ENCODE data around the gene EHBP1. TPM values are rescaled to one million over a fixed set of nuclear protein-coding genes. Genes with fewer than 3 reads are reported as not detected.

The EHBP1 gene
- total RNA-seq, 3 donors from 2014 or later (not counting 1 experiment from before 2014, with no cell fraction given) = 22.4 to 33.4 (median 28.3) TPM

GRCh38 chr2:62831729-62832128 lies 126.2 kb downstream of the EHBP1 start:
- Histone ChIP-seq H3K4me1 (ENCODE audit: control insufficient read depth, insufficient read depth, low read length) (no peaks in the 10 kb centered on the region), H3K9me3 (ENCODE audit: control insufficient read depth, insufficient read depth, low read length) (no peaks in the 10 kb centered on the region), H3K27ac (ENCODE audit: low read length) (no peak overlapping the region), H3K4me3 (ENCODE audit: low read length) (no peak overlapping the region), H3K27me3 (ENCODE audit: control insufficient read depth, insufficient read depth, low read length) (no peaks in the 10 kb centered on the region), H3K36me3 (ENCODE audit: control insufficient read depth, insufficient read depth, low read length) (peaks cover 4% of the 10 kb centered on the region)
- intact Hi-C loops (cut with micrococcal nuclease) = no loop called here
- ATAC-seq (no peak), DNase-seq (no peak)
- TF ChIP-seq CTCF (IDR thresholded peaks at IDR 0.05) = no peak
- H3K4me3 Mint-ChIP-seq = no peak overlapping the region
- no peaks in the 10 kb centered on the region for H3K4me1 Mint-ChIP-seq
- no peaks in the 10 kb centered on the region for H3K27me3 Mint-ChIP-seq (ENCODE audit: low read depth in 2 of 2)
- peaks cover 11% of the 10 kb centered on the region for H3K36me3 Mint-ChIP-seq
- H3K9me3 Mint-ChIP-seq = no peaks in the 10 kb centered on the region
- no peak overlapping the region for H3K27ac Mint-ChIP-seq

- Histone ChIP-seq H3K27ac (ENCODE audit: low read length) (no peak overlapping the region), H3K4me3 (ENCODE audit: low read length) (no peak overlapping the region), H3K36me3 (ENCODE audit: control insufficient read depth, insufficient read depth, low read length) (no peaks in the 10 kb centered on the region), H3K27me3 (ENCODE audit: control insufficient read depth, insufficient read depth, low read length) (no peaks in the 10 kb centered on the region), H3K9me3 (ENCODE audit: control insufficient read depth, insufficient read depth, low read length) (peaks cover 2% of the 10 kb centered on the region), H3K4me1 (ENCODE audit: control insufficient read depth, insufficient read depth, low read length) (no peaks in the 10 kb centered on the region)
- Mint-ChIP-seq H3K9me3 (peaks cover 0 to 2% of the 10 kb centered on the region in 2 donors), H3K27me3 (ENCODE audit: low read depth in 2 of 2) (no peaks in the 10 kb centered on the region), H3K36me3 (peaks cover 14% of the 10 kb centered on the region), H3K4me1 (no peaks in the 10 kb centered on the region), H3K4me3 (no peak overlapping the region), H3K27ac (no peak overlapping the region)
- WGBS (ENCODE audit: insufficient coverage) = 90% methylated on average over 1 of the region's 1 CpG
- no peak for ATAC-seq
- DNase-seq = no peak
- no peak for TF ChIP-seq CTCF (IDR thresholded peaks at IDR 0.05)
- intact Hi-C loops (cut with micrococcal nuclease) = no loop called here
These were observed 139.0 kb downstream of the EHBP1 start for GRCh38 chr2:62844311-62845090.

GRCh38 chr2:62845256-62845655 lies 139.7 kb downstream of the EHBP1 start:
- ATAC-seq = no peak
- H3K4me1 Mint-ChIP-seq = no peaks in the 10 kb centered on the region
- Histone ChIP-seq H3K27me3 (ENCODE audit: control insufficient read depth, insufficient read depth, low read length) (no peaks in the 10 kb centered on the region), H3K9me3 (ENCODE audit: control insufficient read depth, insufficient read depth, low read length) (peaks cover 2% of the 10 kb centered on the region), H3K4me1 (ENCODE audit: control insufficient read depth, insufficient read depth, low read length) (no peaks in the 10 kb centered on the region), H3K36me3 (ENCODE audit: control insufficient read depth, insufficient read depth, low read length) (no peaks in the 10 kb centered on the region), H3K27ac (ENCODE audit: low read length) (no peak overlapping the region), H3K4me3 (ENCODE audit: low read length) (no peak overlapping the region)
- peaks cover 14% of the 10 kb centered on the region for H3K36me3 Mint-ChIP-seq
- no peak overlapping the region for H3K4me3 Mint-ChIP-seq
- intact Hi-C loops (cut with micrococcal nuclease) = no loop called here
- peaks cover 0 to 2% of the 10 kb centered on the region in 2 donors for H3K9me3 Mint-ChIP-seq
- no peak for DNase-seq
- H3K27ac Mint-ChIP-seq = no peak overlapping the region
- H3K27me3 Mint-ChIP-seq (ENCODE audit: low read depth in 2 of 2) = no peaks in the 10 kb centered on the region
- no peak for TF ChIP-seq CTCF (IDR thresholded peaks at IDR 0.05)

- H3K4me1 Mint-ChIP-seq = no peaks in the 10 kb centered on the region
- DNase-seq (no peak), ATAC-seq (no peak)
- H3K9me3 Mint-ChIP-seq = no peaks in the 10 kb centered on the region
- H3K27ac Mint-ChIP-seq = no peak overlapping the region
- TF ChIP-seq CTCF (IDR thresholded peaks at IDR 0.05) = no peak
- no peaks in the 10 kb centered on the region for H3K36me3 Mint-ChIP-seq
- H3K36me3 ChIP-seq (ENCODE audit: control insufficient read depth, insufficient read depth, low read length) = no peaks in the 10 kb centered on the region
- intact Hi-C loops (cut with micrococcal nuclease) = no loop called here
- H3K4me3 ChIP-seq (ENCODE audit: low read length) = no peak overlapping the region
- no peaks in the 10 kb centered on the region for H3K4me1 ChIP-seq (ENCODE audit: control insufficient read depth, insufficient read depth, low read length)
- H3K27me3 Mint-ChIP-seq (ENCODE audit: low read depth in 2 of 2) = no peaks in the 10 kb centered on the region
- H3K27ac ChIP-seq (ENCODE audit: low read length) = no peak overlapping the region
- no peak overlapping the region for H3K4me3 Mint-ChIP-seq
- no peaks in the 10 kb centered on the region for H3K27me3 ChIP-seq (ENCODE audit: control insufficient read depth, insufficient read depth, low read length)
- H3K9me3 ChIP-seq (ENCODE audit: control insufficient read depth, insufficient read depth, low read length) = no peaks in the 10 kb centered on the region
These were observed 146.7 kb downstream of the EHBP1 start for GRCh38 chr2:62852254-62852653.
